Esophagus squamous epithelium (tissue), 4 donors: ENCODE results near the gene LDLRAP1.

ENCODE experiments used
- POLR2A ChIP-seq, 4 donors: fragments of 450-650 bp; IDR thresholded peaks; one replicate each; pipeline ENCODE4 v1.6.1; 2017; ENCODE audit warnings: antibody characterized with exemption in 4 of 4, mild to moderate bottlenecking in 4 of 4, moderate library complexity in 3 of 4
- TF ChIP-seq, protein P1 (sequence below), 6 experiments: fragments of 450-650 bp in 4 of 6; fragments of 200-600 bp in 2 of 6; sonication (generic) in 2 of 6; IDR thresholded peaks; one replicate each; pipeline ENCODE4 v1.5.1; 2016 to 2019; ENCODE audit warnings: antibody characterized with exemption in 6 of 6, mild to moderate bottlenecking in 4 of 6, moderate library complexity in 4 of 6

DNA sequence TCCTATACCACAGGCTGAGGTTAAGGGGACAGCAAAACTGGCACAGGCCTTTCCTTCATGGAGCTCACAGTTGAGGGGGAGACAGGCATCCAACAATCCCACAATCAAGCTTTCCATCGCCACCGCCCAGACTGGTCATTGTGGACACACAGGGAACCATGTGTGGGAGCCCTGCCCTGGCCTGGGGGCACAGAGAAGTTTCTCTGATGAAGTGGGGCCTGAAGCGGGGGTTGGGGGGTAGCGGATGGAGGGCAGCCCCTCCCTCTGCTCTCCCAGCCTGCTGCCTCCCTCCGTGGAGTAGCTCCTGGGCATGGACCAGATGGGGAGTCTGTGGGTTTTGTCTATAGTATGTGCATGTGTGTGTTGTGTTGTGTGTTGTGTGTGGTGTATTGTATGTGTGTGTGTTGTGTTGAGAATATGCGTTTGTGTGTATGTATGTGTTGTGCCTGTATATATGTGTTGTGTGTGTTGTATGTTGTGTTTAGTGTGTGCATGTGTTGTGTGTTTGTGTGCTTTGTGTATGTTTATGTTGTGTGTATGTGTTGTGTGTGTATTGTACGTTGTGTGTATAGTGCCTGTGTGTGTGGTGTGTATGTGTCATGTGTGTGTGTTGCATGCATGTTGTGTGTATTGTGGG, 14.4 kb upstream of the LDLRAP1 start:
- TF ChIP-seq, protein P1, sequence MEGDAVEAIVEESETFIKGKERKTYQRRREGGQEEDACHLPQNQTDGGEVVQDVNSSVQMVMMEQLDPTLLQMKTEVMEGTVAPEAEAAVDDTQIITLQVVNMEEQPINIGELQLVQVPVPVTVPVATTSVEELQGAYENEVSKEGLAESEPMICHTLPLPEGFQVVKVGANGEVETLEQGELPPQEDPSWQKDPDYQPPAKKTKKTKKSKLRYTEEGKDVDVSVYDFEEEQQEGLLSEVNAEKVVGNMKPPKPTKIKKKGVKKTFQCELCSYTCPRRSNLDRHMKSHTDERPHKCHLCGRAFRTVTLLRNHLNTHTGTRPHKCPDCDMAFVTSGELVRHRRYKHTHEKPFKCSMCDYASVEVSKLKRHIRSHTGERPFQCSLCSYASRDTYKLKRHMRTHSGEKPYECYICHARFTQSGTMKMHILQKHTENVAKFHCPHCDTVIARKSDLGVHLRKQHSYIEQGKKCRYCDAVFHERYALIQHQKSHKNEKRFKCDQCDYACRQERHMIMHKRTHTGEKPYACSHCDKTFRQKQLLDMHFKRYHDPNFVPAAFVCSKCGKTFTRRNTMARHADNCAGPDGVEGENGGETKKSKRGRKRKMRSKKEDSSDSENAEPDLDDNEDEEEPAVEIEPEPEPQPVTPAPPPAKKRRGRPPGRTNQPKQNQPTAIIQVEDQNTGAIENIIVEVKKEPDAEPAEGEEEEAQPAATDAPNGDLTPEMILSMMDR (IDR thresholded peaks at IDR 0.05) = no peak
- TF ChIP-seq POLR2A (IDR thresholded peaks at IDR 0.05) = no peak
